ENCODE results near the gene CYREN. TPM values are rescaled to one million over a fixed set of nuclear protein-coding genes. Genes with fewer than 3 reads are reported as not detected.

CYREN gene
- total and polyA plus RNA-seq, 2 of the 13 experiments (the other 11 are each of a cell fraction or from before 2014, with no cell fraction given): 20.7 to 60.7 TPM

DNA sequence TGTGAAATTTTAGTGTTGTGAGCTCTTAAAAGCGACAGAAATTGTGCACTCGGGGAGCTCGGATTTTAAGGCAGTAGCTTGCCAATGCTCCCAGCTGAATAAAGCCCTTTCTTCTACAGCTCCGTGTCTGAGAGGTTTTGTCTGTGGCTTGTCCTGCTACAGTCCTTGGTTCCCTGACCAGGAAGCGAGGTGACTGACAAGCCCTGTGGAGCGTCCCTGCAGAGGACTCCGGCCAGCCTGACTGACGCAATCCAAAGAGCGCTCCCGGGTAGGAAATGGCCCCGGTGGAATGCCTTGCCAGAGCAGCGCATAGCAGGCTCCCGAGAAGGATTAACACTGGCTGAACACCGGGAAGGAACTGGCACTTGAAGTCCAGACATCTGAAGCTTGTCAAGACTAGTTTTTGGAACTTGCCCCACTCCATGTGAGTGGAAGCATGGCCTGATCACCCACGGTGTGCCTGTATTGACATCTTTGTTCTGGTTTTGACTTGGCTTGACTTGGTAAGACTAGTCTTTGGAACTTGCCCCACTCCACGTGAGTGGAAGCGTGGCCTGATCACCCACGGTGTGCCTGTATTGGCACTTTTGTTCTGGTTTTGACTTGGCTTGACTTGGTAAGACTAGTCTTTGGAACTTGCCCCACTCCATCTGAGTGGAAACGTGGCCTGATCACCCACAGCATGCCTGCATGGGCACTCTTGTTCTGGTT lies 1.2 kb upstream of the CYREN start (continued):
- TF ChIP-seq, protein P1, sequence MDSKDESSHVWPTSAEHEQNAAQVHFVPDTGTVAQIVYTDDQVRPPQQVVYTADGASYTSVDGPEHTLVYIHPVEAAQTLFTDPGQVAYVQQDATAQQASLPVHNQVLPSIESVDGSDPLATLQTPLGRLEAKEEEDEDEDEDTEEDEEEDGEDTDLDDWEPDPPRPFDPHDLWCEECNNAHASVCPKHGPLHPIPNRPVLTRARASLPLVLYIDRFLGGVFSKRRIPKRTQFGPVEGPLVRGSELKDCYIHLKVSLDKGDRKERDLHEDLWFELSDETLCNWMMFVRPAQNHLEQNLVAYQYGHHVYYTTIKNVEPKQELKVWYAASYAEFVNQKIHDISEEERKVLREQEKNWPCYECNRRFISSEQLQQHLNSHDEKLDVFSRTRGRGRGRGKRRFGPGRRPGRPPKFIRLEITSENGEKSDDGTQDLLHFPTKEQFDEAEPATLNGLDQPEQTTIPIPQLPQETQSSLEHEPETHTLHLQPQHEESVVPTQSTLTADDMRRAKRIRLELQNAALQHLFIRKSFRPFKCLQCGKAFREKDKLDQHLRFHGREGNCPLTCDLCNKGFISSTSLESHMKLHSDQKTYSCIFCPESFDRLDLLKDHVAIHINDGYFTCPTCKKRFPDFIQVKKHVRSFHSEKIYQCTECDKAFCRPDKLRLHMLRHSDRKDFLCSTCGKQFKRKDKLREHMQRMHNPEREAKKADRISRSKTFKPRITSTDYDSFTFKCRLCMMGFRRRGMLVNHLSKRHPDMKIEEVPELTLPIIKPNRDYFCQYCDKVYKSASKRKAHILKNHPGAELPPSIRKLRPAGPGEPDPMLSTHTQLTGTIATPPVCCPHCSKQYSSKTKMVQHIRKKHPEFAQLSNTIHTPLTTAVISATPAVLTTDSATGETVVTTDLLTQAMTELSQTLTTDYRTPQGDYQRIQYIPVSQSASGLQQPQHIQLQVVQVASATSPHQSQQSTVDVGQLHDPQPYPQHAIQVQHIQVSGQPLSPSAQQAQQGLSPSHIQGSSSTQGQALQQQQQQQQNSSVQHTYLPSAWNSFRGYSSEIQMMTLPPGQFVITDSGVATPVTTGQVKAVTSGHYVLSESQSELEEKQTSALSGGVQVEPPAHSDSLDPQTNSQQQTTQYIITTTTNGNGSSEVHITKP (CRISPR knock-in tag; IDR thresholded peaks at IDR 0.05; ENCODE audit: low read depth): 0 out of 2 replicates have a peak, but pooled peaks have one; percentile 19
- TF ChIP-seq NFKB2 (CRISPR knock-in tag; IDR thresholded peaks at IDR 0.05; ENCODE audit: borderline replicate concordance) (0 out of 2 replicates have a peak, but pooled peaks have one; percentile 55), ZNF788 (CRISPR knock-in tag; IDR thresholded peaks at IDR 0.05; ENCODE audit: borderline replicate concordance) (peak; percentile 21; the same call in 1 of the 2 replicates), RBM22 (optimal IDR thresholded peaks at IDR 0.05; ENCODE audit: low read length) (peak; percentile 22), ZBTB20 (CRISPR knock-in tag; IDR thresholded peaks at IDR 0.05; ENCODE audit: borderline replicate concordance, low read depth) (peak; percentile 58; the same call in 1 of the 2 replicates), TGIF2 (CRISPR knock-in tag; IDR thresholded peaks at IDR 0.05) (peak; percentile 45), NAIF1 (CRISPR knock-in tag; IDR thresholded peaks at IDR 0.05; ENCODE audit: borderline replicate concordance) (0 out of 2 replicates have a peak, but pooled peaks have one; percentile 23), YEATS4 (CRISPR knock-in tag; IDR thresholded peaks at IDR 0.05; ENCODE audit: borderline replicate concordance) (peak; percentile 52; the same call in 1 of the 2 replicates), CEBPG (CRISPR knock-in tag; IDR thresholded peaks at IDR 0.05) (peak; percentile 90), RAD21 (CRISPR knock-in tag; IDR thresholded peaks at IDR 0.05) (0 out of 2 replicates have a peak, but pooled peaks have one; percentile 20), ELF3 (CRISPR knock-in tag; IDR thresholded peaks at IDR 0.05) (peak; percentile 73), ZNF468 (CRISPR knock-in tag; IDR thresholded peaks at IDR 0.05) (0 out of 2 replicates have a peak, but pooled peaks have one; percentile 46), ATF1 (CRISPR knock-in tag; IDR thresholded peaks at IDR 0.05) (peak; percentile 47; the same call in 1 of the 2 replicates), RFXAP (CRISPR knock-in tag; IDR thresholded peaks at IDR 0.05; ENCODE audit: borderline replicate concordance) (0 out of 2 replicates have a peak, but pooled peaks have one; percentile 29), TEAD3 (CRISPR knock-in tag; optimal IDR thresholded peaks at IDR 0.05; ENCODE audit: borderline replicate concordance) (peak; percentile 76)
- TF ChIP-seq, protein P2, sequence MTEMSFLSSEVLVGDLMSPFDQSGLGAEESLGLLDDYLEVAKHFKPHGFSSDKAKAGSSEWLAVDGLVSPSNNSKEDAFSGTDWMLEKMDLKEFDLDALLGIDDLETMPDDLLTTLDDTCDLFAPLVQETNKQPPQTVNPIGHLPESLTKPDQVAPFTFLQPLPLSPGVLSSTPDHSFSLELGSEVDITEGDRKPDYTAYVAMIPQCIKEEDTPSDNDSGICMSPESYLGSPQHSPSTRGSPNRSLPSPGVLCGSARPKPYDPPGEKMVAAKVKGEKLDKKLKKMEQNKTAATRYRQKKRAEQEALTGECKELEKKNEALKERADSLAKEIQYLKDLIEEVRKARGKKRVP (CRISPR knock-in tag; IDR thresholded peaks at IDR 0.05): peak in 1 of 2 experiments; percentile 91; a peak in 2 of 4 replicates
- TF ChIP-seq, protein P3, sequence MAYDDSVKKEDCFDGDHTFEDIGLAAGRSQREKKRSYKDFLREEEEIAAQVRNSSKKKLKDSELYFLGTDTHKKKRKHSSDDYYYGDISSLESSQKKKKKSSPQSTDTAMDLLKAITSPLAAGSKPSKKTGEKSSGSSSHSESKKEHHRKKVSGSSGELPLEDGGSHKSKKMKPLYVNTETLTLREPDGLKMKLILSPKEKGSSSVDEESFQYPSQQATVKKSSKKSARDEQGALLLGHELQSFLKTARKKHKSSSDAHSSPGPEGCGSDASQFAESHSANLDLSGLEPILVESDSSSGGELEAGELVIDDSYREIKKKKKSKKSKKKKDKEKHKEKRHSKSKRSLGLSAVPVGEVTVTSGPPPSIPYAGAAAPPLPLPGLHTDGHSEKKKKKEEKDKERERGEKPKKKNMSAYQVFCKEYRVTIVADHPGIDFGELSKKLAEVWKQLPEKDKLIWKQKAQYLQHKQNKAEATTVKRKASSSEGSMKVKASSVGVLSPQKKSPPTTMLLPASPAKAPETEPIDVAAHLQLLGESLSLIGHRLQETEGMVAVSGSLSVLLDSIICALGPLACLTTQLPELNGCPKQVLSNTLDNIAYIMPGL (CRISPR knock-in tag; IDR thresholded peaks at IDR 0.05; ENCODE audit: borderline replicate concordance in 1 of 2, low read depth in 1 of 2): peak in 1 of 2 experiments; percentile 47; a peak in 1 of 4 replicates
- TF ChIP-seq, protein P4, sequence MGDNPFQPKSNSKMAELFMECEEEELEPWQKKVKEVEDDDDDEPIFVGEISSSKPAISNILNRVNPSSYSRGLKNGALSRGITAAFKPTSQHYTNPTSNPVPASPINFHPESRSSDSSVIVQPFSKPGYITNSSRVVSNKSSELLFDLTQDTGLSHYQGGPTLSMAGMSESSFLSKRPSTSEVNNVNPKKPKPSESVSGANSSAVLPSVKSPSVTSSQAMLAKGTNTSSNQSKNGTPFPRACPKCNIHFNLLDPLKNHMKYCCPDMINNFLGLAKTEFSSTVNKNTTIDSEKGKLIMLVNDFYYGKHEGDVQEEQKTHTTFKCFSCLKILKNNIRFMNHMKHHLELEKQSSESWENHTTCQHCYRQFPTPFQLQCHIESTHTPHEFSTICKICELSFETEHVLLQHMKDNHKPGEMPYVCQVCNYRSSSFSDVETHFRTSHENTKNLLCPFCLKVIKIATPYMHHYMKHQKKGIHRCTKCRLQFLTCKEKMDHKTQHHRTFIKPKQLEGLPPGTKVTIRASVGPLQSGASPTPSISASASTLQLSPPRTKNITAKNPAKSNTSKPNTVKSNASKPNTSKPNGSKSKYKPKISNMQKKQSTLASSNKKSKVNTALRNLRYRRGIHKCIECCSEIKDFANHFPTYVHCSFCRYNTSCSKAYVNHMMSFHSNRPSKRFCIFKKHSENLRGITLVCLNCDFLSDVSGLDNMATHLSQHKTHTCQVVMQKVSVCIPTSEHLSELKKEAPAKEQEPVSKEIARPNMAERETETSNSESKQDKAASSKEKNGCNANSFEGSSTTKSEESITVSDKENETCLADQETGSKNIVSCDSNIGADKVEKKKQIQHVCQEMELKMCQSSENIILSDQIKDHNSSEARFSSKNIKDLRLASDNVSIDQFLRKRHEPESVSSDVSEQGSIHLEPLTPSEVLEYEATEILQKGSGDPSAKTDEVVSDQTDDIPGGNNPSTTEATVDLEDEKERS (CRISPR knock-in tag; IDR thresholded peaks at IDR 0.05): 0 out of 2 replicates have a peak, but pooled peaks have one; percentile 36
